B cell (primary cell): ENCODE results near the gene CLIP1. TPM values are rescaled to one million over a fixed set of nuclear protein-coding genes. Genes with fewer than 3 reads are reported as not detected.

Source experiments
- ATAC-seq: fragments of 200-7000 bp; cut with Tn5 transposase; one replicate; pipeline ENCODE4 v1.10.0; 2021; ENCODE audit warnings: low read depth, mild to moderate bottlenecking, moderate number of reproducible peaks, moderate library complexity
- CTCF ChIA-PET: fragments of 350-600 bp; sonication (Branson Sonifier 250); formaldehyde crosslinking; loops from one replicate; lab custom pipeline; 2021; ENCODE audit warnings: antibody characterized with exemption, inconsistent platforms; lab: Charles Lee
- POLR2A ChIA-PET: fragments of 350-600 bp; sonication (Branson Sonifier 250); formaldehyde crosslinking; loops from one replicate; lab custom pipeline; 2021; ENCODE audit warnings: antibody characterized with exemption; lab: Charles Lee
- DNase-seq: peaks from one replicate; pipeline ENCODE4 v3.0.0; 2013
- H2AFZ ChIP-seq: 2 replicates; pipeline ENCODE4 v1.6.1; 2012; ENCODE audit warnings: mild to moderate bottlenecking, low read depth, low read length; ENCODE audit not compliant: insufficient read depth, poor library complexity, severe bottlenecking
- H3K27ac ChIP-seq, 2 donors: 1 replicate in 1 of 2; 2 replicates in 1 of 2; pipeline ENCODE4 v1.5.1; 2012 to 2013; ENCODE audit warnings: low read length in 2 of 2, mild to moderate bottlenecking in 2 of 2, moderate library complexity in 1 of 2
- H3K27me3 ChIP-seq, 4 experiments: fragments of 200-600 bp in 1 of 4; sonication (generic) in 1 of 4; replicated peaks in 1 of 4; 1 replicate in 2 of 4; 2 replicates in 2 of 4; pipeline versions ENCODE4 v1.6.1 to v1.7.0; 2013 to 2016; ENCODE audit warnings: low read length in 3 of 4, mild to moderate bottlenecking in 2 of 4, mixed read lengths in 1 of 4, moderate library complexity in 1 of 4; ENCODE audit not compliant: insufficient read depth in 4 of 4, control insufficient read depth in 3 of 4; ENCODE audit errors: control extremely low read depth in 1 of 4
- H3K36me3 ChIP-seq, 2 experiments: replicated peaks in 1 of 2; 1 replicate in 1 of 2; 2 replicates in 1 of 2; pipeline versions ENCODE4 v1.6.1 to v1.7.1; 2013; ENCODE audit warnings: low read length in 1 of 2; ENCODE audit not compliant: insufficient read depth in 2 of 2, control insufficient read depth in 1 of 2; ENCODE audit errors: control extremely low read depth in 1 of 2, extremely low read depth in 1 of 2
- H3K4me1 ChIP-seq, 2 donors: fragments of 200-600 bp in 1 of 2; sonication (generic) in 1 of 2; 1 replicate in 1 of 2; 2 replicates in 1 of 2; pipeline versions ENCODE4 v1.5.1 to v1.6.1; 2013 to 2017; ENCODE audit warnings: low read length in 2 of 2; ENCODE audit not compliant: control insufficient read depth in 2 of 2, insufficient read depth in 2 of 2
- H3K4me2 ChIP-seq: replicated peaks from 2 replicates; pipeline ENCODE3; 2012; ENCODE audit warnings: mild to moderate bottlenecking, low read depth, low read length; ENCODE audit not compliant: poor library complexity, severe bottlenecking
- H3K4me3 ChIP-seq, 5 experiments: fragments of 200-600 bp in 1 of 5; sonication (generic) in 1 of 5; 1 replicate in 3 of 5; 2 replicates in 2 of 5; pipeline versions ENCODE4 v1.5.1 to v1.7.0; 2011 to 2016; ENCODE audit warnings: low read length in 4 of 5, mild to moderate bottlenecking in 4 of 5, low read depth in 2 of 5, control low read depth in 1 of 5, moderate library complexity in 1 of 5; ENCODE audit not compliant: insufficient read depth in 1 of 5; ENCODE audit errors: control extremely low read depth in 1 of 5, extremely low read depth in 1 of 5
- H3K79me2 ChIP-seq: fragments of 200-600 bp; sonication (generic); one replicate; pipeline ENCODE4 v1.6.0; 2016; ENCODE audit warnings: low read length; ENCODE audit not compliant: control insufficient read depth, insufficient read depth
- H3K9ac ChIP-seq: fragments of 200-600 bp; sonication (generic); 2 replicates; pipeline ENCODE4 v1.6.1; 2017; ENCODE audit warnings: mild to moderate bottlenecking, low read length, moderate library complexity
- H3K9me3 ChIP-seq, 3 donors: one replicate each; pipeline versions ENCODE4 v1.6.1 to v1.7.1; 2013; ENCODE audit warnings: low read length in 2 of 3; ENCODE audit not compliant: control insufficient read depth in 2 of 3, insufficient read depth in 1 of 3; ENCODE audit errors: control extremely low read depth in 1 of 3
- H4K20me1 ChIP-seq: 2 replicates; pipeline ENCODE4 v1.6.0; 2012; ENCODE audit warnings: mild to moderate bottlenecking, low read length; ENCODE audit not compliant: insufficient read depth, control insufficient read depth, poor library complexity, severe bottlenecking
- H3K27ac Mint-ChIP-seq: one replicate; pipeline ENCODE4 v1.8.0; 2021; ENCODE audit warnings: mixed read lengths
- H3K27me3 Mint-ChIP-seq: one replicate; pipeline ENCODE4 v1.8.0; 2021; ENCODE audit warnings: mixed read lengths
- H3K4me1 Mint-ChIP-seq: one replicate; pipeline ENCODE4 v1.8.0; 2021; ENCODE audit warnings: mixed read lengths
- H3K4me3 Mint-ChIP-seq: one replicate; pipeline ENCODE4 v1.8.0; 2021; ENCODE audit warnings: mixed read lengths
- H3K9me3 Mint-ChIP-seq: one replicate; pipeline ENCODE4 v1.8.0; 2022; ENCODE audit warnings: mixed read lengths; ENCODE audit not compliant: insufficient read depth
- CTCF ChIP-seq: fragments of 200-600 bp; IDR thresholded peaks from one replicate; pipeline ENCODE4 v1.8.0; 2022; ENCODE audit warnings: antibody characterized with exemption, mild to moderate bottlenecking
- EZH2 ChIP-seq: IDR thresholded peaks from 2 replicates; pipeline ENCODE4 v1.6.1; 2012; ENCODE audit warnings: borderline replicate concordance, low read depth, mild to moderate bottlenecking, moderate library complexity, low read length; ENCODE audit not compliant: insufficient read depth, poor library complexity, severe bottlenecking
- WGBS: methylation state at CpG from one replicate; pipeline ENCODE4 v1.1.5; 2013; ENCODE audit warnings: missing lambda C conversion rate; ENCODE audit not compliant: insufficient coverage; 5-methylcytosine and 5-hydroxymethylcytosine counted together
- intact Hi-C: fragments of 100-400 bp; cut with micrococcal nuclease; formaldehyde crosslinking; loops from one replicate; pipeline ENCODE4 v1.10.0; 2022
- polyA plus RNA-seq: library from polyadenylated mRNA; depleted of rRNA; stranded (reverse); fragments of >200 nt; gene quantifications from 2 replicates; pipeline ENCODE4 v1.2.3, GENCODE V29; 2012
- total RNA-seq, 2 donors: library from RNA; stranded (reverse); fragments of 120-200 nt in 1 of 2; gene quantifications; 1 replicate in 1 of 2; 2 replicates in 1 of 2; pipeline versions ENCODE4 v1.2.3 to v1.2.4, GENCODE V29; 2013 to 2022

Gene CLIP1
- total and polyA plus RNA-seq, 2 donors (not counting 1 experiment from before 2014, with no cell fraction given), result 17.0 to 64.9 TPM

- H3K27ac ChIP-seq, result no peak overlapping the region
- no peak overlapping the region for H2AFZ ChIP-seq
- no peaks in the 10 kb centered on the region for H3K27me3 ChIP-seq
- 100% methylated on average over 4 of the region's 8 CpGs for WGBS
- POLR2A ChIA-PET, result no interaction called here
- no peak overlapping the region for H3K4me3 ChIP-seq
- ATAC-seq, result no peak
- peaks cover 7 to 25% of the 10 kb centered on the region in 2 experiments for H3K36me3 ChIP-seq
- CTCF ChIA-PET, result no interaction called here
- Mint-ChIP-seq H3K27me3 (no peaks in the 10 kb centered on the region), H3K27ac (no peak overlapping the region), H3K9me3 (no peaks in the 10 kb centered on the region), H3K4me1 (no peaks in the 10 kb centered on the region), H3K4me3 (no peak overlapping the region)
- H3K79me2 ChIP-seq, result no peaks in the 10 kb centered on the region
- H3K4me2 ChIP-seq, result no peak overlapping the region
- H3K9ac ChIP-seq, result no peak overlapping the region
- H4K20me1 ChIP-seq, result no peaks in the 10 kb centered on the region
- TF ChIP-seq EZH2 (no peak), CTCF (no peak)
- intact Hi-C loops, result no loop called here
- H3K9me3 ChIP-seq, result no peaks in the 10 kb centered on the region
- DNase-seq, result no peak
- H3K4me1 ChIP-seq, result no peaks in the 10 kb centered on the region
Measured at GRCh38 chr12:122275459-122275858, 147.0 kb downstream of the CLIP1 start.

DNA sequence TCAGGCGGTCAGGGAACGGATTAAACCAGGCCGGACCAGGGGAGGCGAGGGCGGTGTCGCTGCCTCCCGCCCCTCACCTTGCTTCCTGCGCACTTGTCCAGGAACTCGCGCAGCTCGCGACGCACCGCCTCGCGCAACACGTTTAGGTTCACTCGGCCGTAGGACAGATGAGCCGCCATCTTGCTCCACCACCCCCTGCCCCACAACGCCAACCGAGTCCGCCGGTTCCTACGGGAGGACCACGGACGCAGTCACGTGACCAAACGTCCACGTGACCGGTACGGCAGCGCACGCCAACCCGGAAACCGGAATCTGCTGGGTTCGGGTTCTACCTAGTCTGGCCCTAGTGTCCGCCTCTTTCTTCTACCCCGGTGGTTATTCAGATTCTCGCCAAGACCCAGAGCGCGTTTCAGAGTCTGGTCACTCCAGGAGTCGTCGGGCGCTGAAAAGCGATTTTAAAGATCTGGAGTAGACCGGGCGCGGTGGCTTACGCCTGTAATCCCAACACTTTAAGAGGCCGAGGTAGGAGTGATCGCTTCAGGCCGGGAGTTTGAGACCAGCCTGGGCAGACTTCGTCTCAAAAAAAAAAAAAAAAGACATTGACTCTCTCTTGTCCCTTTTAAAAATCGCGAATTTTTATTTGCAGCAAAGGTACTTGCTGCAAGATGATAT is 156.1 kb downstream of the CLIP1 start, which contains the start of gene VPS33A:
Gene VPS33A, minus strand, starts transcription at position 265 of the 672 bp plus-strand sequence. Its CDS starts 86 bp downstream, at position 179.
- TF ChIP-seq CTCF (no peak), EZH2 (no peak)
- intact Hi-C loops, result loop anchor here (1.0 to 5.0 kb wide), 5 partner anchors 40 to 1829 kb away; partner anchors contain the start of genes COX6A1, DENR, DIABLO and KNTC1
- Histone ChIP-seq H2AFZ (peak within 1 kb of the TSS; percentile 90), H4K20me1 (no peaks in the 10 kb centered on the region), H3K4me3 (peak within 1 kb of the TSS; percentile 70 to 96 (median 91)), H3K27me3 (no peaks in the 10 kb centered on the region), H3K36me3 (peaks cover 5 to 19% of the 10 kb centered on the region in 2 experiments), H3K4me1 (peaks cover 9 to 14% of the 10 kb centered on the region in 2 donors), H3K27ac (peak within 1 kb of the TSS; percentile 89 to 97), H3K9ac (peak within 1 kb of the TSS; percentile 95), H3K9me3 (no peaks in the 10 kb centered on the region), H3K79me2 (peaks cover 3% of the 10 kb centered on the region), H3K4me2 (peak within 1 kb of the TSS; percentile 77)
- Mint-ChIP-seq H3K4me1 (peaks cover 23% of the 10 kb centered on the region), H3K27me3 (no peaks in the 10 kb centered on the region), H3K9me3 (no peaks in the 10 kb centered on the region), H3K4me3 (peak within 1 kb of the TSS; percentile 99), H3K27ac (peak within 1 kb of the TSS; percentile 100)
- peak; percentile 96 for DNase-seq
- WGBS, result under 1% methylated on average over 50 of the region's 56 CpGs
- ATAC-seq, result peak; percentile 82
- POLR2A ChIA-PET, result interaction anchor here (0.6 to 1.1 kb wide), 13 partner anchors 31 to 1638 kb away, joined by 3 to 10 read pairs (median 4); partner anchors contain the start of genes DIABLO and UNC119B
- CTCF ChIA-PET, result interaction anchor here (0.5 to 0.7 kb wide), 2 partner anchors 15 to 1318 kb away, joined by 3 read pairs; no protein-coding TSS in a partner anchor
